GM19240 (cell line): ENCODE results near the gene LKAAEAR1.

ENCODE experiments used
- DNase-seq: peaks from one replicate; pipeline ENCODE4 v3.0.0; 2011; ENCODE audit warnings: low spot score; ENCODE audit not compliant: insufficient read length

Gene LKAAEAR1

DNA sequence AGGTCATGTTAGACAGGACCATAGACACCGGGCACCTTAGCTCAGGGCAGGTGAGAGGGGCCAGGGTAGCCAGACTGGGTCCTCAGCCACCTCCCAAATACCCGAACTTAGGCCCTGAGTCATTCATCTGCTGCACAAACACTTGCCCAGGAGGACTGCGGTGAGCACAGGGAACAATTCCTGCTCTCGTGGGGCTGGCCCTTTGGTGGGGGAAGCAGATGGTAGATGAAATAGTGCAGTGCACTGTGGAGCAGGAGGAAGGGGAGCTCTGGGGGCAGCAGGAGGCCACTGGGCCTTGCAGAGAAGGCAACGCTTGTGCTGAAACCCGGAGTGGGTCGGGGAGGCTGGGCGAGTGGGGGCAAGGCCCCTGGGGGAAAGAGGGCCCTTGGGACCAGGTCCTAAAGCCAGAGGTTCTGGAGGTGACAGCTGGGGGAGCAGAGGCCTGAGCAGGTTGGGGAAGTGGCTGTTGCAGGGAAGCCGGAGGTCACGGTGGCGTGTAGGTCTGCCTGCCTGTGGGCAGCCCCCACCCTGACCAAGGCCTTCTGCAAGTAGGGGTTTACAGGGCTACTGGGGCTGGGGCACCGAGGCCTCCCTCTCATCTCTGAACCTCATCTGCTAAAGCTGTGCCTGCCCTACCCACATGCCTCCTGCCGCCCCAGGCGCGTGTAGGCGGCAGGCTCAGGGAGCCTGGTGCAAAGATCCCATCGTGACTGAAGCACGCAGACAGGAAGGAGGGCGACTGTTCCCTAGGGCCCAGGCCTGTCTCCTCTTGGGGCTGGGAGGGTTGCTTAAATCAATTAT, 27.8 kb upstream of the LKAAEAR1 start:
- DNase-seq, result no peak

DNA sequence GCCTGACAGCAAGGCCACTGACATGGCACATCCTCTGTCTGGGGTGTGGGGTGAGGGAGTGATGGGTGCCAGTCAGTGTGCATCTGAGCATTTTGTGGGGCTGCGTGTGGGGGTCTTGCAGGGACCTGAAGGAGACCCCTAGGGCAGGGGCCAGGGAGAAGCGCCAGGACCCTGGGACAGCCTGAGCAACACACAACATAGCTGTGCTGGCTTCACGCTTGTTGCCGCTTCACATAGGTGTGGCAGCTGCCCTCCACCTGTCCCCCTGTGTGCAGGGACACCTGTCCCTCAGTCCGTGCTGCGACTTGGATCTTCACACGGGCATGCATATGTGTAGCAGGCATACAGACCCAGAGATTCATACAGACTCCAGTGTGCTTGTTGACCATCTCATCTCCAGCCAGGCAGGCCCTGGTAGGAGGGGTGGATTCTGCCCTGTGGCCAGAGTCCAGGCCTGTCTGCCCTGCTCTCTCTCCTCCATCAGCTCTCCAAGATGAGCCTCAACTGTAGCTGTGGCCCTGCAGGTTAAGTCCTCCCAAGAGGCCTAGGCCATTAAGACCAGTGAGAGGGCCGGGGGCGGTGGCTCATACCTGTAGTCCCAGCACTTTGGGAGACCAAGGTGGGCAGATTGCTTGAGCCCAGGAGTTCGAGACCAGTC, 26.3 kb upstream of the LKAAEAR1 start:
- no peak for DNase-seq

DNA sequence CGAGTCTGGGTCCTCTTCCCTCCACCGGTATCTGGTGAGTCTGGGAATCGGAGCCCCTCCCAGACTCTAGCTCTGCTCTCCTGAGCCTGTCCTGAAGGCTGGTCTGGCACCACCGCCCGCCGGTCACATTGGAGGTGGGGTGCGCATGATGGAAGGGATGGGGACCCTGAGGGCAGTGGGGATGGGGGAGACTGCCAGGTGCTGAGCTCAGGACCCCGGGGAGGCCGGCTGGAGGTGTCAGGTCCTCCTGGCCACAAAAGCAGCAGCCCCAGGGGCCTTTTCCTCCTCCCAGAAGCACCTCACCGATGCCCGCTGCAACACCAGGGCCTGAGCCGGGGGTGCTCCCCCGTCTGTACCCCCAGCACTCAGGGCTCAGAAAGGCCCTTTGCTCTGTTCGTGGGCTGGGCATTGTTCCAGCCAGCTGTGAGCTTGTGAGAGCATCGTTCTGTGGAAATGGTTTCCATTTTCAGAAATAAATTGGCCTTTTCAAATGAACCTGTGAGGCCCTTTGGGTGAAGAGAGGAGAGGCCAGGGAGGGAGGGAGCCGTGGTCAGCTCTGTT, 25.7 kb upstream of the LKAAEAR1 start:
- no peak for DNase-seq

DNA sequence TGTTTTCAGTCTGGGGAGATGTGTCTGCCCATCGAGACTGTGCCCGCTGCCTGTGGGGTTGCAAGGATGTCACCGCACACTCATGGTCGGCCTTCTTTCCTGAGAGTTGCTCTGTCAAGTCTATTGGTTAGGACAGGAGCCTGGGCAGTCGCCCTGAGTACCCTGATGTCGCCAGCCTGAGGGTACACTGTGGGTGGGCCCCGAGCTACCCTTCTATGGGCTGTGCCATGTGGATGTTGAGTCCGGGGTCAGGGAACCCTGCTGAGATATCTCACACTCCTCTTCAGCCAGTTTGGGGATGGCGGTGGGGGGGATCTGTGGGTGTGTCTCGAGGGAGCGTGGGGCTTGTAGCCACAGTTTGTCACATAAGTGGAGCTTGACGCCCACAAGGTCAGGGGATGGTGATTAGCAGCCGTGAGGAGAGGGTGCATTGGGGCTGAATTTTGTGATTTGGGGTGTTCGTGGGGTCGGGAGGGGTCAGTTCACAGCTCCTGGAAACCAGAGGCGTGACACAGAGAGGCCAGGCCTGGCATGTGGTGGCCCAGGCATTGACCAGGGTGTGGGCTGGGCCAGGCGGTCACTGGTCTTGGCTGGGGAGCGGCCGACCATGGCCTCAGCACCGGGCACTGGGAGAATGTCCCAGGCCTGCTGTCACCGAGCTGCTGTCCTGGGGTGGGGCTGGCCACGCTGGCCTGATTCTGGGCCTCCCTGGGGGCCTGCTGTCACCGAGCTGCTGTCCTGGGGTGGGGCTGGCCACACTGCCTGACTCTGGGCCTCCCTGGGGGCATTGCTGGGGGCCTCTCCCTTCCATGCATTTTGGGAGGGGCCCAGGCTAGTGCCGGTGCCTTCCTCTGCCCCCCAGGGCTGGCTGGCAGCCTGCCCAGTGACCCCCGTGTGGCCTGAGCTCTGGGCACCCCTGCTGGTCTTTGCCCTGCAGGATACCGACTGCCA, 24.8 kb upstream of the LKAAEAR1 start:
- DNase-seq, result no peak

DNA sequence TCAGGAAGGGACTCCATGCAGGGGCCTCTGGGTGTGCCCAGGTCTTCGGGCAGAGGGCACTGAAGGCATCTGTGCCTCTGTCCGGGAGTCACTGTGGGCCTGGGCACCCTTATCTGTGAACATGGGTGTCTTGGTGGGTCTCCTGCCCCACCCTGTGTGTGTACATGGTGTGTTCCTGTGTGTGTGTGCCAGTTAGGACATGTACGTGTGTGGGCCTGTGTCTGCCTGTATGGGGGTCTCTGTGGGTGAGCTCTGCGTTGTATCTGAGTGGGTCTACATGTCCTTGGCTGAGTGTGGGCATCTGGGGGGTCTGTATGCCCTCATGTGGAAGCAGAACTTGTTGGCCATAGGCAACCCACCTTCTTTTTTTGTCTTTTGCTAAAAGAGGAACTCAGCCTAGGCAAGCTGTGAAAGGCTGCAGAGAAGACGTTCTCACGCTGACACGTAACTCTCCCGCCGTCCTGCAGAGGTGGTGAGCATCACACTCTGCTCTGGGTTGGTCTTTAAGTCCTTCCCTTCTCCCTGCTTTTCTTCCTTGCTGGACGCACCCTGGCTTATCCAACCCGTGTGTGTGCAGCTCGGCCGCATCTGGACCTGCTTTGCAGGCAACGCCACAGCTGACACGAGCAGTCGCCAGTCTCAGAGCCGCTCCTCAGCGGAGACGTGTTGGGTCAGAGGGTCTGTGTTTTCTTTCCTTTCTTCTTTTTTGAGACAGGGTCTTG, 23.7 kb upstream of the LKAAEAR1 start:
- no peak for DNase-seq

DNA sequence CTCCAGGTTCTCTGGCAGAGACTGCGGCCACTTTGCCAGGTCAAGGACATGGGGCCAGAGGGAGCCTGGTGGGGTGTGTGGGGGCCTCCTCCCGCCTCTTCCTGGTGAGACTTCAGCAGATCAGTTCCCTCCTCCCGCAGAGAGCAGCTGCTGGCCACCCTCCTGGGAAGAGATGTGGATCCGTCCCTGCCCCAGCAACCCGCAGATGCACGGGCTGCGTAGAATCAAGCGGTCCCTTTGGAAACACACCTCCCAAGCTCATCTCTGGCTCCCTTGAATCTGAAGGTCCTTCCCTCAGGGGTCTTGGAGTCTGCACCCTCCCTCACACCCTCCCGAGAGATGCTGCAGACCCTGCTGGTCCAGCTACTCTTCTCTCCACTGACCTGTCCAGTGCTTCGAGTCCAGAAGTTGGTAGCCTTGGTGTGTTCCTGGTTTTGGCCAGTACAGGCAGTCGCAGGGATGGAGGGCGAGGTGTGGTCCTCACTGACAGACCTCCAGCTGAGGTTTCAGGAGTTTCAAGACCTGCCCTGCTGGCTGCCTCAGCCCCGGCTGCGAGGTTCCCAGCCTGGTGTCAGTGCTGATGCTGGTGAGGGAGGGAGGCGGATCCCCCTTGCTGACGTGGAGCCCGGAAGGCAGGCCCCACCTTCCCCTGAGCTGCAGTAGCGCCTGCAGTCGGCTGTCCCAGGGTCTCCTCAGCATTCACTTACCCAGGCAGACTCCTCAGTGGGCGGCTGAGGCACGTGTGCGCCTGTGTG, 23.0 kb upstream of the LKAAEAR1 start, which contains the start of gene NPBWR2:
Gene NPBWR2 (minus strand): TSS at position 585 of the 755 bp plus-strand sequence. CDS start 734 bp downstream, outside the sequence.
- DNase-seq, result no peak

DNA sequence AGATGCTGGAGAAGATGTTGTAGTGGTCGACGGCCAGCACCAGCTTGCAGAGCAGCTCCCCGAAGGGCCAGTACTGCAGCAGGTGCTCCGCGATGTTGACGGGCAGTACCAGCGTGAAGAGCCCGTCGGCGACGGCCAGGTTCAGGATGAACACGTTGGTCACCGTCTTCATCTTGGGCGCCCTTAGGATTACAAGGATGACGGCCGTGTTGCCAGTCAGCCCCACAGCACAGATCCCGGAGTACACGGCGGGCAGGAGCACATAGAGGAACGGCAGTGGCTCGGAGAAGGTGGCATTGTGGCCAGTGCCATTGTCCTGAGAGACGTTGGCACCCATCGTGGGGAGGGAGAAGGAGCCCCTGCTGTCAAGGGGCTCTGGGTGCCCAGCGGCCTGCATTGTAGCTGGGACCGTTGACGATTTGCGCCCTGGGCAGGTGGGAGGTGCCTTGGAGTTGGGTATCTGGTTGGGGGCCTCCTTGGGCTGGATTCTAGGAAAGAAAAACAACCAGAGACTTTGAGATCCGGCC, 22.3 kb upstream of the LKAAEAR1 start:
- no peak for DNase-seq

DNA sequence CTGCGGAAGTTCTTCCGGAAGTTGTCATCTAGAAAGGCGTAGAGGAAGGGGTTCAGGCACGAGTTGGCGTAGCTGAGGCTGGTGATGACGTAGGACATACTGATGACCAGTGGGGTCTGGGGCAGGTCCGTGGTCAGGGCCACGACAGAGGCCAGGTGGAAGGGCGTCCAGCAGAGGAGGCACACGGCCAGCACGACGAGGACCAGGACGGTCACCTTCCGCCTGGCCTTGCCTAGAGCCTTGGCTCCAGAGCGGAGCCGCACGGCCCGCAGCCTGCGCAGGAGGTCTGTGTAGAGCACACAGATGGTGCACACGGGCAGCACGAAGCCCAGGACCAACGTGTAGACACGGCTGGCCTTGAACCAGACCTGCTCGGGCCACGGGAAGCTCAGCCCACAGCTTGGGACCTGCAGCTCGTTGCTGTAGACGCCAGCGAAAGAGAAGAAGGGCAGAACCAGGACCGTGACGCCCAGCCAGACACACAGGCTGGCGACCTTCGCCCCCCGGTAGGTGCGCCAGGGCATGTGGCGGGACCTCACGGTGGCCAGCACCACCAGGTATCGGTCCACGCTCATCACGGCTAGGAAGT, 21.7 kb upstream of the LKAAEAR1 start:
- DNase-seq, result no peak

DNA sequence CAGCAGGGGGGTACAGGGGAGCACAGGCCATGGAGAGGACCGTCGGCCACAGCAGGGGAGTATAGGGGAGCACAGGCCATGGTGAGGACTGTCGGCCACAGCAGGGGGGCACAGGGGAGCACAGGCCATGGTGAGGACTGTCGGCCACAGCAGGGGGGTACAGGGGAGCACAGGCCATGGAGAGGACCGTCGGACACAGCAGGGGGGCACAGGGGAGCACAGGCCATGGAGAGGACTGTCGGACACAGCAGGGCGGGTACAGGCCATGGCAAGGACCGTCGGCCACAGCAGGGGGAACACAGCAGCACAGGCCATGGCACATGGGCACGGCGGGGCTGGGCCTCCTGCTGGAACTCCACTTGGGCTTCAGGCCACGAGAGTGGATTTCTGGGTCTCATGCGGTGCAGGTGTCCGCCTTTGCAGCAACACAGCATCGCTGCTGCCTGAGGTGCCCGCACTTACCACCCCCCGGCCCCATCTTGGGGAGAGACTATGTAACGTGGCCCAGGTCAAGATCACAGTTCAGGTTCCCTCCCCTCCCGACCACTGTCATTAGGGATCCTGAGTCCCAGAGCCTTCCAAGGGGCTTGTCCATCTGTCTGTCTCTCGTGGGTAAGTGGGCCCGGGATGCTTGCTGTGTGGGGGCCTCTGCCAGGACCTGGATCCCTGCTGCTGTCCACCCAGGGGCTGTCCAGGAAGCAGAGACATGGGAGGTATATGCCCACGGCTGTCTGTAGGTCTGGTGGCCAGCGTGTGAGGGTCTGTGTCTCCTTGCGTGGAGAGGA, 20.7 kb upstream of the LKAAEAR1 start:
- no peak for DNase-seq

DNA sequence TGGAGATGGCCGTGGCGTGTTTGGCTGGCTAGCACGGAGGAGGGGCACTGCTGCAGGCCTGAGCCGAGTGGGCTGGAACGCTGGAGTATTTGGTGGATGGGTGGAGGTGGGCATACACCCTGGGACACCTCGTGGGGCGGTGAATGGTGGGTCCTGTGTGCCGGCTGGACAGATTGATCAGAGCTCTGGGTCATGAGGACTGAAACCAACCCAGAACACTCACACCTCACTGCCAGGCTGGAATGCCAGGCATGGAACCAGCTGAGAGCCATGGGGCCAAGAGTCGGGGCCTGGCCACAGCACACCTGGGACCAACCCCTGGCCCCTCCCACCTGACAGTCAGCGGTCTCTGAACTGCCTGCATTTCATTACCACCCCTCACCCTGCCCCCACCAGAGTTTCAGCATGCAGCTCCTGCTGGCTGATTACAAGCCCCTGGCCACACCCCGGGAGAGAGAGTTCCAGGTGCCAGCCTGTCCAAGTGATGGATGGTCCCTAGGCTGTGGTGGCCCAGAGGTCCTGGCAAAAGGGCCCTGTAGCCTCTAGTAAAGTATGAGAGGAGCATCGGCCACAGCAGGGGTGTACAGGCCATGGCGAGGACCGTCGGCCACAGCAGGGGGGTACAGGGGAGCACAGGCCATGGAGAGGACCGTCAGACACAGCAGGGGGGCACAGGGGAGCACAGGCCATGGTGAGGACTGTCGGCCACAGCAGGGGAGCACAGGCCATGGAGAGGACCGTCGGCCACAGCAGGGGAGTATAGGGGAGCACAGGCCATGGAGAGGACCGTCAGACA, 19.9 kb upstream of the LKAAEAR1 start:
- no peak for DNase-seq

DNA sequence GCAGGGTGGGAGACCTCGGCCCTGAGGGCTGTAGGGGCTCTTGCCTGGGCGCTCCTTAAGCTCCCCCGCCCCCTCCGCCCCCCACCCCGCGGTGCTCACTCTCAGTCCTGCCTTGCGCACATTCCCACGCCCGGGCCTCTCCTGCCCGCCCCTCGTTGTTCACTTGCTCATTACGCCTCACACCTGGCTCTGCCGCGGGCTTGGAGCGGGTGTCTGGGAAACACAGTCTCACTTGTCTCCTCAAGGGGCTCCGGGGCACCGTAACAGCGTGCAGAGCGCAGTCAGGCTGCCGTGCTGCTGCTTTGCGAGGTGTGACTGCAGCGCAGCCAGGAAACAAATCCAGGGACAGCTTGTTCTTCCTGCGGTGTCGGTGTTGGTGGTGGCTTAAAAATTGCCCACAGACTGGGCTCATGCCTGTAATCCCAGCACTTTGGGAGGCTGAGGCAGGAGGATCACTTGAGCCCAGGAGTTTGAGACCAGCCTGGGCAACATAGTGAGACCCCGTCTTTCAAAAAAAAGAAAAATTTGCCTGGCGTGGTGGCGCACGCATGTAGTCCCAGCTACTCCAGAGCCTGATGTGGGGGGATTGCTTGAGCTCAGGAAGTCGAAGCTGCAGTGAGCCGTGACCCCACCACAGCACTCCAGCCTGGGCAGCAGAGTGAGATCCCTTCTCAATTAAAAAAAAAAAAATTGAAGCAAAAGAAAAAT, 18.6 kb upstream of the LKAAEAR1 start:
- no peak for DNase-seq

DNA sequence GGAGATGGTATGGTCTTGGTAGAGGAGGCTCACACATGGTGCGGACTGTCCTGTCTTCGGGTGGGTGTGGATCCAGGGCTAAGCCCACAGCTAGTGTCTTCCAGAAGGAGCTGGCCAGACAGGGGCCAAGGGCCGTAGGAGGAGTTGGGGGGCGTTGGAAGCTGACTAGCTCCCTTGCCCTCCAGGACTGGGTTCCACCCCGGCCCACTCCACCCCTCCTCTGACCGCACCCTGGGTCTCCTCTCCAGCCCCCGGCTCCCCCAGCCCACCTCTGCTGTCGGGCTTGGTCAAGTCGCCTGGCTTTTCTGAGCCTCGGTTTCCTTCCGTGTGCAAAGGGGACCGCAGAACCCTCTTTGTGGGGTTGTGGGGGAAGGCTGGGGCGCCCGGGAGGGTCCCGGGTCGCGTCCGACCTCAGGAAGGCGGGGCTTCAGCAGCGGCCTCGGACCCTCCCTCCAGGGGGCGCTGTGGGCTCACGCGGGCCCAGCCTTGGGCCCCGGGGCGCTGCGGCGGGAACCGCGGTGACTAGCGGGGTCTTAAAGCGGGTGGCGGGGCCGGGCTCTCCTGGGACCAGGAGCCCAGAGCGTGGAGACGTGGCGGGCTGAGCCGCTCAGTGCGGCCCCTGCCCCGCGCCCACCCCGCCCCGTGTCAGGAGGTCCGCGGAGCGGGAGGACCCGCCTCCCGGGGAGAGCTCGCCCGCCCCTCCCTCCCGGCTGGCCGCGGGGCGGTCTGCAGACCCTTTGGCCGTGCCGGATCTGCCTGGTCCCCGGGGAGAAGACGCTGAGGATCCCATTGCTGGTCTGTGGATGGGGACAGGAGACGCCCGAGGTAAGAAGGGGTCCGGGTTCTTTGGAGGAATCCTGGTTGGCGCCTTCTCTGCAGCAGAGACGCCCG, 17.8 kb upstream of the LKAAEAR1 start:
- peak; percentile 47 for DNase-seq

DNA sequence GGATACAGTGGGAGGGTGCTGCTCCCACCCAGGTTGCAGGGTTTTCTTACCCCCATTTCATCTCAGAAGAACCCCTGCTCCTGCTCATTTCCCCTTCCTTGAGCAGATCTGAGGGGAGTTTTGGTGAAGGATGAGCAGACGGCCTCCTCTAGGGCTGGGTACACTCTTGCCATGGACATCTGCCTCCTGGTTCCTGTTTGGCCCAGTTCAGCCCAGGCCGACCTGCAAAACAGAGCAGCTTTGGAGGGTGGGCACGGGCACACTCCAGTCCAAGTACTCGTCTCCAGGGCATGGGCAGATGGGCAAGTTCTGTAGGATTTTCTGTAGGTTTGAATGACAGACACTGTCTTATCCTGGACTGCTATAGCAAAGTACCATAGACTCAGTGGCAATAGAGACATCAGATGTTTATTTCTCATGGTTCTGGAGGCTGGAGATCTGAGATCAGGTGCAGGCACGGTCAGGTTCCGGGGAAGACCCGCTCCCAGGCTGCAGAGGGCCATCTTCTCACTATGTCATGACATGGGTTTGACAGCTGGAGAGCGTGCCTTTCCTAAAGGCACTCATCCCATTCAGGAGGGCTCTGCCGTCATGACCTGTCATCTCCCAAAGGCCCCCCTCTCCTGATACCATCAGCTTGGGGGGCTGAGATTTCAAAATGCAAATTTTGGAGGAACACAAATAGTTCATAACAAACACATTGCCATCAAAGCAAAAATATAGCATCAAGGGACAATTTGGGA, 16.9 kb upstream of the LKAAEAR1 start:
- DNase-seq, result no peak

DNA sequence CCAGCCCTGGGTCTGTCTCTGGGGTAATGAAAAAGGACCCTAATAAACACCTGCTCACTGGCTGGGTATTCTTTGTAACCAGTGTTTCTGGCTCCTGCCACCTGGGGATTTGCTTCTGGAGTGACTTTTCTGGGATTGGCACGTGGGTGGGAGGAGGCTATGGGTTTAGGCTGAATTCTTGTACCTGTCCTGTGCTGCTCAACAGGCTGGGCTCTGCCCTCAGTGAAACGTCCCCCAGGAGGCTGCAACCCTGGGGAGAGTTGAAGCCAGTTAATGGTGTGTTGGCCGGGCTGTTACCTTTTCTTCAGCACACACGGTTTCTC, 16.3 kb upstream of the LKAAEAR1 start:
- DNase-seq, result no peak

DNA sequence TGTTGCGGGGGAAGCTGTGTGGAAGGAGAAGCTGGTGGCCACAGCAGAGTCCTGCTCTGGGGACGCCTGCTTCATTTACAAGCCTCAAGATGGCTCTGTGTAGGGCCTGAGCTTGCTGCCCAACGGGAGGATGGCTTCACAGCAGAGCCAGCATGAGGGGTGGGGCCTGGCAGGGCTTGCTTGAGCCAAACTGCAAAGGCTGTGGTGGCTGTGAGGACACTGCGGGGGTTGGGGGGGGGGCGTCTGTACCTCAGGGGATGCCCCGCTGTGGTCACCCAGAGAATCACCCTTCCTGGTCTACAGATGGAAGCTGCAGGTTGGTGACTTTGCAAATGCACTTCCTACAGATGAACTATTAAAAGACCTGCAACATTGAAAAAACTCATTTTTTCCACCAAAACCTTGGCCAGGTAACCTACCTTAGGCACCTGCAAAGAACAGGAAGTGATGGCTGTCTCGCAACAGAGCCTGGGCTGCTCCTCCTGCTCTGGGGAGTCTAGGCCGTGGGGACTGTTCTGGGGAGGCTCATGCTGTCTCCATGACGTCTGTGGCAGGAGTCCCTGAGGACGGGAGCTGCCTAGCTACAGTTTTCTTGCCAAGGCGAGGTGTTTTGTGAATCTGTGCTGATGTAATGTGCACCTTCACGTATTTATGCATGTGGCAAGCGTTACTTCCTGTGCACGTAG, 15.8 kb upstream of the LKAAEAR1 start:
- no peak for DNase-seq
